NCI-H446 treated with DMSO at 0.1 percent for 48 hours (cell line): ENCODE data around the gene ARMC5.
"Not testable (repeated sequence)": the region's sequence is repeated elsewhere in the genome, so short reads cannot be mapped to it uniquely, and the experiment has no call there.

Experiments
- DNase-seq: peaks from one replicate; lab custom pipeline; 2025; lab: John Stamatoyannopoulos, UW

ARMC5 gene

GRCh38 chr16:31477220-31478216 lies 18.2 kb downstream of the ARMC5 start:
- DNase-seq: no peak

GRCh38 chr16:31478956-31479355 lies 19.7 kb downstream of the ARMC5 start:
- no peak for DNase-seq

- DNase-seq: no peak
Measured at GRCh38 chr16:31479751-31480150, 20.4 kb downstream of the ARMC5 start.

- DNase-seq: no peak
Measured at GRCh38 chr16:31480851-31481536, 21.7 kb downstream of the ARMC5 start.

GRCh38 chr16:31483081-31483480 lies 23.8 kb downstream of the ARMC5 start, which contains the start of gene SLC5A2:
SLC5A2 (plus strand) TSS chr16:31483123; CDS start chr16:31483137, 14 bp downstream.
- DNase-seq: no peak

- not testable (repeated sequence) for DNase-seq
Measured at GRCh38 chr16:31484048-31484447, 24.7 kb downstream of the ARMC5 start.

GRCh38 chr16:31484491-31485171 lies 25.3 kb downstream of the ARMC5 start:
- no peak for DNase-seq

GRCh38 chr16:31485571-31485970 lies 26.3 kb downstream of the ARMC5 start:
- DNase-seq: no peak

- DNase-seq: no peak
Measured at GRCh38 chr16:31486045-31486444, 26.7 kb downstream of the ARMC5 start.

GRCh38 chr16:31487071-31487719 lies 27.9 kb downstream of the ARMC5 start:
- DNase-seq: no peak

- no peak for DNase-seq
Measured at GRCh38 chr16:31487720-31488467, 28.6 kb downstream of the ARMC5 start.

- no peak for DNase-seq
Measured at GRCh38 chr16:31488468-31489297, 29.4 kb downstream of the ARMC5 start.

- DNase-seq: no peak
Measured at GRCh38 chr16:31489298-31489564, 29.9 kb downstream of the ARMC5 start.

- DNase-seq: no peak
Measured at GRCh38 chr16:31489616-31490584, 30.6 kb downstream of the ARMC5 start.

- DNase-seq: no peak
Measured at GRCh38 chr16:31491778-31492418, 32.6 kb downstream of the ARMC5 start.

GRCh38 chr16:31493506-31494125 lies 34.3 kb downstream of the ARMC5 start:
- DNase-seq: no peak

GRCh38 chr16:31496670-31497069 lies 37.4 kb downstream of the ARMC5 start:
- DNase-seq: no peak

- no peak for DNase-seq
Measured at GRCh38 chr16:31498493-31498892, 39.2 kb downstream of the ARMC5 start.
